ENCODE measurements around the gene MTCL1.

Gene MTCL1

DNA sequence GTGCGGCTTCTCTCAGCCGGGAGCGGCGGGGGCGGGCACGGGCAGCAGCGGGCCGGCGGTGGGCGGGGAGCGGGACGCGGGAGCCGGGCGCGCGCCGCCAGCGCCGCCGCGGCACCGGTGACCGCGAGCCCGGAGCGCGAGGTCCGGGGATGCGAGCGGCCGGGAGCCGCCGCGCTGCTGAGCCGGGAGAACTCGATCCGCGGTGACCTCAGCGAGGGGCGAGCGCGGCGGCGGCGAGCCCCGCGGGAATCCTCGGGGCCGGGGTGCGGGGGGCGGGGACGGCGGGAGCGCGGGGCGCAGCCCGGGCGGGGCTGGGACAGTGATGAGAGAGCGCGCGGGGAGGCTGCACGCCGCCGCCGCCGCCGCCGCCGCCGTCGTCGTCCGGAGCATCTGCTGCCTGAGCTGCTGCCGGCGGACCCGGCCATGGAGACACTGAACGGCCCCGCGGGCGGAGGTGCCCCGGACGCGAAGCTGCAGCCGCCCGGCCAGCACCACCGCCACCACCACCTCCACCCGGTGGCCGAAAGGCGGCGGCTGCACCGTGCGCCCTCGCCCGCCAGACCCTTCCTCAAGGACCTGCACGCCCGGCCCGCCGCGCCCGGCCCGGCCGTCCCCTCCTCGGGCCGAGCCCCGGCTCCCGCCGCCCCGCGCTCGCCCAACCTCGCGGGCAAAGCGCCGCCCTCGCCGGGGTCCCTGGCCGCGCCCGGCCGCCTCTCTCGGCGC lies at the start of gene MTCL1:
Gene MTCL1 (plus strand): TSS at position 319 of the 723 bp plus-strand sequence. CDS start 105 bp downstream, at position 424.
- DNase-seq, result peak; percentile 5 to 19

DNA sequence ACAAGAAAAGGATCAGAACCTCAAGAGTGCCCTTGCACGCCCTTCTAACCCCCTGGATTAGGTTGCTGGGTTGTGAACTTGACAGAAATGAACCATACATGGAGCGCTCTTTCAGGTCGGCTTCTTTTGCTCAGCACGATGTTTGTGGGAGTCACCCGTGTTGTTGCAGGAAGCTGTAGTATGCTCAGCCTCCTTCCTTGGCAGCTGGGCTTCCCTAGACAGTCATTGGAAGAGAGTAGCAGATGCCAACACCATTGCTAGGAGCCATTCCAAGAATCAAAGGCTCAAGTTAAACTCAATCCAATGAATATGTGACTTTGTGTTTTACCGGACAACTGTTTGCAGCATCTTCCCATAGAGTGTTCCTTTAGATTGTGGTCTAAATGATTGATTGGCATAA lies 49.1 kb upstream of the MTCL1 start:
- DNase-seq, result no peak

GRCh38 chr18:8657050-8657820 lies 48.1 kb upstream of the MTCL1 start:
- no peak for DNase-seq

GRCh38 chr18:8657873-8658470 lies 47.4 kb upstream of the MTCL1 start:
- DNase-seq, result no peak

DNA sequence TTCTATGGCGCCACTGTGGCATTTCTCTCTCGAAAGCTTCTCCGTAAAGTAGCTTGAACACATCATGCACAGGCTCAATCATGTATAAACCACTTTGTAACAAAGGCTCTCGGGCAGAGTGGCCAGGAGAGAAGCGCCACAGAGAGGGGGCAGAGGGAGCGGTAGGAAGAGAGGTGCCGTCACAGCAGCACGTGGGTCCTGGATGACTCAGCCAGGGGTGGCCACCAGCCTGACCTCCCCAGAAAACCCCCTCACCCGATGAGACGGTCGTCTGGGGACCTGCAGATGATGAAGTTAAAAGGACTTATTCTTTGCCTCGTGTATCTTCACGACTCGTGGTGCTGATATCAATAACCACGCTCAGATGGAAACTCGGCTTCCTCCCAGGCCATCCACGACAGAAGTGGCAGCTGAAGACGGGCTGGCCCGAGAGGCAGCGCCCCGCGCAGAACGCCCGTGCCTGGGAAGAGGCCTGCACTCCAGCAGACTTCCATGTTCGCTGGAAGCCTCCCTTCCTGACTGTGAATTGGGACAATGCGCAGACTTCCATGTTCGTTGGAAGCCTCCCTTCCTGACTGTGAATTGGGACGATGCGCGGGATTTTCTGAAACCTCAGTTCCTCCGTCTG lies 46.4 kb upstream of the MTCL1 start:
- no peak for DNase-seq

DNA sequence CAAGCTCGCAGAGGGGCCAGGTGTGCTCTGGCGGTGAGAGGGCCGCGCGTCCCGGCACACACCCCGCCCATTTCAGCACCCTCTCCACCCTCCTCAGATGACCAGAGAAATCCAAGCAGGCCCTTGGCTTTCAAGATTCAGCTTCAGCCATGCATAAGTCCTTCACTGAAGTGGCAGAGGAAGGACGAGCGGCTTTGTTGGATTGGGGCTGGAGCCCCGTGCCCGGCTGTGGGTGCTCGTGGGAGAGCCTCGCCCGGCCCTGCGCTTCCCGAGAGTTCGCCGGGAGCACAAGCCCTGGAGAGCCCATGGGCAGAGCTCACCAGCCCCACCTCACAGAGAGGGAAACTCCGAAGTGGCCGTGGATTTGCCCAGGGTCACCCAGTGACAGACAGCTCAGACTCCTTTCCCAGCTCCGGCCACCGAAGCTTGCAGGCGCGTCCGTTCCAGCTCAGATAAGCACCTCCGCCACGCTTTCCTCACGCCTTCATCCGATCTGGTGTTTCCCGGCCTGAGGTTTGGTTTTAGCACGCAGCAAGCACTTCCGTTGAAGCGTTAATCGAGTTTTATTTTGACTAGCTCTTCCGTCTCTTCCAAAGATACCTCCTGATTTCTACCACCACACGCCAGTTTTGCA lies 45.6 kb upstream of the MTCL1 start:
- no peak for DNase-seq

DNA sequence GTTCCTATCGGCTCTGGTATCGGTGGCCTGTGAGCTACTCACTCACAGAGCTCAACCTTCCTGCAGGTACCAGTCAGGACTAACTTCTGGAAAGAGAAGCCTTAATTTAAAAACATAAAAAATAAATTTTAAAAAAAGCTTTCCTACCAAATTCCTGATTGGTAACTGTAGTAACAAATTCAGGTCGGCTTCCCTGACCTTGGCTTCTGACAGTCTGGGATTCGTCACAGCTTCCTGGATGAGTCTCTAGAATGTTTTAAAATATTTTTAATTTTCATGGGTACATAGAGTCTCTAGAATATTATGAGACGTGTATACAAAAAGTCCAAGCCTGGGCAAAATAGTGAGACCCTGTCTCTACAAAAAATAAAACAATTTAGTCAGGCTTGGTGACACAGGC lies 45.0 kb upstream of the MTCL1 start:
- no peak for DNase-seq

DNA sequence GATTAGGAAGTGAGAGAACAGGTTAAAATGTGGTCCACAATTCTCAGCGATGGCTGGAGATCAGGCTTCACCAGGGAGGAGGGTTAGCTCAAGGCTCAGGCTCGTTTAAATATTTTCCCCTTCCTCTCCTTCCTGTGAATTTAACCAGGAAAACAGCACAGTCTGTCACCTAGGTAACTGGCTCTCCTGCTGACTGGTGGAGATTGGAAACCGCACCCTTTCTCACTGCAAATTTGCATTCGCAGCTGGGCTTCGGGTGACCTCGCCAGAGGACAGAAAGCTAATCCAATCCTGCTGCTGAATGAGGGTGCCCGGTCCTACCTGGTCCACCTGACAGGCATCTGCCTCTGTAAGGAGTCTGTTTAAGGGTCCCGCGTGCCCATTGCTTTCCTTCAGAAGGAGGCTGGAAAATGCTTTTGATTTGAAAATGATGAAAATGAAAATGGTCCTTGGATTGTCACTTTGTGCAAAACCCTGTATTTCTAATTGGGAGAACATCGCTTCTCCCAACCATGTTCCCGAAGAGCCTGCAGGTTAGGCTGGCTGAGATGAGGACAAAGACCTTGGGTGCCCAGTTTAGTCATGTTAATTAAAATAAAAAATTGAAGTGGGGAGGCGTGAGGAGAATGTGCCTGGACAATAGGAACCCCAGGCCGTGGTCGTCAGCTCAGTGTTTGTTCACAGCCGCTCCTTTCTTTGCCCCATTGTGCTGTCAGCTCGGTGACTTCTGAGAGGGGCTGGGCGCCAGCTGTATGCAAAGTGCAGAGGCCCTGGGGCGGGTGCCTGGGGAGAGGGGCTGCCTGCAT lies 43.4 kb upstream of the MTCL1 start:
- no peak for DNase-seq

DNA sequence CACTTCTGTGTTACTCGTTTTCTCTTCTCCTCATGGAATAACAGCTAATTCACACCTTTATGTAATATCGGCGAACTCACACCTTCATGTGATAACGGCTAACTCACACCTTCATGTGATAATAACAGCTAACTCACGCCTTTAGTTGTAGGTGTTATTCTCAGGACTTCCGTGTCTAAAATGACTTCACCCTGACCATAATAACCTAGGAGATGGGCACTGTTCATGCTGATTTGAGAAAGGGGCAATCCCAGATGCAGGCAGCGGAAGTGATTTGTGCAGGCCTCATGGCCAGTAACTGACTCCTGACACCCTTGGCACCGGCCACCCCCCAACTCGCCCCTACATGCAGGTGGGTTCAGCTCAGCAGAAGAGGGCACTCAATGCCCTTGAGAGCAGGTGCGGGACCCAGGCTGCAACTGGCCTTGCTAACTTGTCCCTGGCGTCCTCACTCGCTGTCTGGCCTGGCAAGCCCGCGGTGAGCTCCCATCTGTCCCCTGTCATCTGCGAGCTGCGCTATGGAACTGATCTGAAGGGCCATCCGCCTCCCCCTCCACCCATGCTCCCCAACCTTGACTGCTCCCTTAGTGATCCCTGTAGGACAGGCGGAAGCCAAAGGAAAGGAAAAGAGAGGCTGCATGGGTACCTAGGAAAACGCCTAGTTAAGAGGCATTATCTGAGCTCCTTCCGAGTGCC lies 42.6 kb upstream of the MTCL1 start:
- no peak for DNase-seq

GRCh38 chr18:8667846-8668245 lies 37.5 kb upstream of the MTCL1 start:
- no peak for DNase-seq

- no peak for DNase-seq
Measured at GRCh38 chr18:8668381-8668780, 37.0 kb upstream of the MTCL1 start.

- DNase-seq, result no peak
Measured at GRCh38 chr18:8669571-8669970, 35.8 kb upstream of the MTCL1 start.

- no peak for DNase-seq
Measured at GRCh38 chr18:8673256-8674209, 31.8 kb upstream of the MTCL1 start.

GRCh38 chr18:8675057-8675456 lies 30.3 kb upstream of the MTCL1 start:
- no peak for DNase-seq

GRCh38 chr18:8681196-8681595 lies 24.2 kb upstream of the MTCL1 start:
- DNase-seq, result no peak

GRCh38 chr18:8684577-8684976 lies 20.8 kb upstream of the MTCL1 start:
- DNase-seq, result no peak

DNA sequence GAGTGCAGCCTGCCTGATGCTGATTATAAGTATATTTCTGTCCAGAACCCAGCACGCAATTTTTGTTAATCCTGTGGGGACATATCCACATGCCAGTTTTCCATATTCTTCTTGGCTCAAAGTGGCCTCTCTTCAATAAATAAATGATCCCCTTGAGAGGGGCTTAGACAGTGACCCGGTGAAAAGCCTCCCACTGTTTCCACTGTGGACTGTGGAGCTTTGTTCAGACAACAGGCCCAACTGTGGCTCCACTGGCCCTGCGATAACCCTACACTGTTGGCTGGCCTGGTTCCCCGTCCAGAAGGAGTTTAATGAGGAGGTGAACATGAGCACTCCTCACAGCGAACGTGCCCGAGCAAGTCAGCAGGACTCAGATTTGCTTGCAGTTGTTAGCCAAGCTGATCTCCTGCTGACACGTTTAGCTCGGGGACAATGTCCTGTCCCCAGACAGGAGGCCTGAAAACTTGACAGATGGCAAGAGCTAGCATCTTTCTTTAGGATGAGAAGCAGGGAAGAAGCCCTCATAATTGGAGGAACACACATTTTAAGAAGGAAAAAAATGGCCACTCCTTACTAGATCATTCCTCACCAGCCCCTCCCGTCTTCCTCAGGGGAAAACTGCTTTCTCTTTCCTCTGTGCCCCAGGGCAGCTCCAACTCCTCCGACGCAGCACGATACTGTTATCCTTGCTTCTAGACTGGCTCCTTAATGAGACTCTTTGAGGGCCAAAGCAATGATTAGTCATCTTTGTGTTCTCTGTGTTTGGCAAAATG lies 20.0 kb upstream of the MTCL1 start:
- DNase-seq, result no peak

GRCh38 chr18:8685914-8686216 lies 19.5 kb upstream of the MTCL1 start:
- DNase-seq, result no peak

DNA sequence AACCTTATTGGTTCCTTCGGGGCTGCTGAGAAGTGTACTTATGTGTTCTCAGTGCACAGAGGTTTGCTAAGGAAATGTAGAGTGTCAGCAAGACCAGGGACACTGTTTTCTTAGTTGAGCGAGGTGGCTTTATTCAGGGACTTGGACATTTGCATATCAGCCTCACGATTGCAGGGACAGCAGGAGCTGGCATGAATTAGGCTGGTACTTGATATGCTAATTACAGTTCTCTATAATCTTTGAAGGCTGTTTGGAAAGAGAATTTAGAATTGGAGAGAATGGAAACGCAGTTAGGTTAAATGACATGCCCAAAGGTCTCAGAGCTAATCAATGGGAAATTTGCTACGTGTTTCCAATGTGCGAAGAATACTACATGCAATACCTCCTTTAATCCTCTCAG lies 18.7 kb upstream of the MTCL1 start:
- no peak for DNase-seq

Data from stimulated activated CD4-positive, alpha-beta T cell treated with anti-CD3 and anti-CD28 coated beads, Interleukin-2, amount 100 ng/mL, for 48 hours (primary cell).